GM23248 (cell line): ENCODE measurements around the gene TMEM234.

Experiments used
- EZH2 ChIP-seq: fragments of 200-600 bp; sonication (generic); IDR thresholded peaks from 2 replicates; pipeline ENCODE4 v1.6.1; 2018; ENCODE audit warnings: antibody characterized with exemption, mild to moderate bottlenecking; ENCODE audit not compliant: insufficient read depth, poor library complexity, severe bottlenecking
- EZH2phosphoT487 ChIP-seq: fragments of 200-600 bp; sonication (generic); IDR thresholded peaks from 2 replicates; pipeline ENCODE4 v1.6.1; 2018; ENCODE audit warnings: antibody characterized with exemption, moderate library complexity, mild to moderate bottlenecking, low read depth; ENCODE audit not compliant: insufficient read depth

DNA sequence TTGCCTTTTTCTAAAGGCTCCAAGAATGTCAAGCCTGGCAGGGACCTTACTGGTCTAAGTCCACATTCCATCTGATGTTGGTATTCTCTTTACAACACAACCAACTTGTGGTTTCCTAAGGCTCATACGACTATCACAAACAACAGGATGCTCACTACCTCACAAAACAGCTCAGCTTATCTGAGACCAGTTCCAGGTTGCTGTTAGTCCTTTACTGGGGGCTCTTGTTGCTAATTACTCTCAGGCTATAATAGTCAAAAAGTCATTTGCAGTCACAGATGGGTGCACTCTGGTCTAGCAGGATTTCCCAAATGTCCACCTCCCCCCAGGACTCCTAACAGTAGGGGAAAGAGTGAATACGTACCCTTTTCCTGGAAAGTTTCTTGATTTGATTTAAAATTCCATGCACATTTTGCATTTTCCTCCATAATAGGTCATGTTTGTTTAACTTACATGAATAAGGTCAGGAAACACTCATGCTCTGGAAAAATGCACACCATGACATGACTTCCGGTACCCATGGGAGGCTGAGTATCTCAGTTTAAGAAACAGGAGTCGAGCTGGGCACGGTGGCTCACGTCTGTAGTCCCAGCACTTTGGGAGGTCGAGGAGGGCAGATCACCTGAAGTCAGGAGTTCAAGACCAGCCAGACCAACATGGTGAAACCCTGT lies 44.9 kb upstream of the TMEM234 start:
- TF ChIP-seq EZH2phosphoT487 (no peak), EZH2 (no peak)
